H1 (cell line): Measurements from ENCODE around the gene BAZ2B. TPM values are rescaled to one million over a fixed set of nuclear protein-coding genes. Genes with fewer than 3 reads are reported as not detected.
A peak's percentile ranks its signal among the peaks of the same experiment; 100 is the strongest.

Source experiments
- CTCF ChIA-PET: fragments of 300-600 bp; sonication (Branson Sonifier 250); formaldehyde crosslinking; loops from one replicate; lab custom pipeline; 2021; ENCODE audit not compliant: partially characterized antibody; lab: Charles Lee
- POLR2A ChIA-PET: fragments of 300-600 bp; sonication (Branson Sonifier 250); formaldehyde crosslinking; loops from one replicate; lab custom pipeline; 2021; ENCODE audit warnings: inconsistent platforms; ENCODE audit not compliant: partially characterized antibody; lab: Charles Lee
- DNase-seq, 2 experiments: peaks; one replicate each; pipeline versions ENCODE4 v3.0.0 to v3.0.0-alpha.2; 2010 to 2022; ENCODE audit warnings: low spot score in 2 of 2, low read depth in 1 of 2, mixed read lengths in 1 of 2
- FAIRE-seq: peaks from 2 replicates; lab custom pipeline; 2011; peaks lifted over from hg19 to GRCh38; lab: Jason Lieb, UNC
- H2AFZ ChIP-seq: 2 replicates; pipeline ENCODE4 v1.8.1; 2012; ENCODE audit warnings: low read length, inconsistent platforms
- H2AK5ac ChIP-seq: 2 replicates; pipeline ENCODE4 v1.6.1; 2013; ENCODE audit warnings: low read depth, low read length
- H2BK120ac ChIP-seq: replicated peaks from 2 replicates; pipeline ENCODE3; 2013; ENCODE audit warnings: low read depth, low read length, inconsistent platforms
- H2BK12ac ChIP-seq: 2 replicates; pipeline ENCODE4 v1.6.1; 2013; ENCODE audit warnings: low read depth, low read length
- H2BK15ac ChIP-seq: 2 replicates; pipeline ENCODE4 v1.6.1; 2013; ENCODE audit warnings: low read length
- H2BK20ac ChIP-seq: 2 replicates; pipeline ENCODE4 v1.6.1; 2013; ENCODE audit warnings: low read length
- H2BK5ac ChIP-seq: 2 replicates; pipeline ENCODE4 v1.6.1; 2013; ENCODE audit warnings: low read depth, low read length
- H3K14ac ChIP-seq: 2 replicates; pipeline ENCODE4 v1.6.1; 2013; ENCODE audit warnings: inconsistent platforms; ENCODE audit not compliant: insufficient read length
- H3K18ac ChIP-seq: 2 replicates; pipeline ENCODE4 v1.6.1; 2013; ENCODE audit warnings: low read length; ENCODE audit errors: extremely low read depth
- H3K23ac ChIP-seq: 2 replicates; pipeline ENCODE4 v1.6.1; 2013; ENCODE audit warnings: inconsistent platforms; ENCODE audit not compliant: insufficient read length
- H3K23me2 ChIP-seq: 2 replicates; pipeline ENCODE4 v1.6.1; 2013; ENCODE audit warnings: low read depth, low read length
- H3K27ac ChIP-seq: 2 replicates; pipeline ENCODE4 v1.6.1; 2011; ENCODE audit warnings: low read depth, low read length, inconsistent platforms
- H3K27me3 ChIP-seq, 4 experiments: replicated peaks in 1 of 4; 1 replicate in 1 of 4; 2 replicates in 3 of 4; pipeline versions ENCODE4 v1.6.1 to v1.8.1; 2011 to 2013; ENCODE audit warnings: low read length in 3 of 4, mild to moderate bottlenecking in 3 of 4, inconsistent platforms in 2 of 4, mixed read lengths in 2 of 4, moderate library complexity in 1 of 4; ENCODE audit not compliant: control insufficient read depth in 3 of 4, insufficient read depth in 3 of 4; ENCODE audit errors: extremely low read depth in 1 of 4
- H3K36me3 ChIP-seq, 4 experiments: 2 replicates each; pipeline versions ENCODE4 v1.6.1 to v1.8.1; 2011 to 2013; ENCODE audit warnings: mild to moderate bottlenecking in 4 of 4, low read length in 3 of 4, moderate library complexity in 2 of 4, control low read depth in 1 of 4, inconsistent platforms in 1 of 4; ENCODE audit not compliant: insufficient read depth in 4 of 4, control insufficient read depth in 2 of 4
- H3K4ac ChIP-seq: replicated peaks from 2 replicates; pipeline ENCODE3; 2013; ENCODE audit warnings: low read length, low read depth, mixed read lengths, inconsistent platforms; ENCODE audit not compliant: insufficient read length
- H3K4me1 ChIP-seq, 4 experiments: replicated peaks in 1 of 4; 1 replicate in 1 of 4; 2 replicates in 3 of 4; pipeline versions ENCODE4 v1.6.1 to v1.8.1; 2011 to 2013; ENCODE audit warnings: low read length in 3 of 4, inconsistent platforms in 2 of 4, mixed read lengths in 1 of 4; ENCODE audit not compliant: insufficient read depth in 4 of 4, control insufficient read depth in 3 of 4
- H3K4me2 ChIP-seq, 2 experiments: 2 replicates each; pipeline versions ENCODE4 v1.6.1 to v1.8.1; 2011 to 2013; ENCODE audit warnings: low read depth in 2 of 2, low read length in 2 of 2, control low read depth in 1 of 2, inconsistent platforms in 1 of 2, mild to moderate bottlenecking in 1 of 2; ENCODE audit not compliant: insufficient read depth in 1 of 2
- H3K4me3 ChIP-seq, 4 experiments: fragments of 200-600, 300-600 bp in 1 of 4; sonication (generic), shearing (Covaris generic), sonication (Bioruptor Twin) in 1 of 4; 2 replicates each; pipeline versions ENCODE4 v1.5.1 to v1.8.1; 2011 to 2016; ENCODE audit warnings: low read length in 4 of 4, low read depth in 3 of 4, control low read depth in 2 of 4, inconsistent platforms in 2 of 4, mild to moderate bottlenecking in 2 of 4, mixed read lengths in 1 of 4, moderate library complexity in 1 of 4; ENCODE audit not compliant: insufficient read depth in 2 of 4; ENCODE audit errors: extremely low read depth in 1 of 4
- H3K56ac ChIP-seq: replicated peaks from 2 replicates; pipeline ENCODE3; 2013; ENCODE audit warnings: low read depth, mild to moderate bottlenecking, mixed read lengths, low read length, inconsistent platforms; ENCODE audit not compliant: insufficient read length
- H3K79me1 ChIP-seq: 2 replicates; pipeline ENCODE4 v1.6.1; 2013; ENCODE audit warnings: low read depth, low read length, control low read depth
- H3K79me2 ChIP-seq, 2 experiments: 2 replicates each; pipeline versions ENCODE4 v1.6.1 to v1.8.1; 2012 to 2013; ENCODE audit warnings: low read length in 2 of 2, mild to moderate bottlenecking in 2 of 2, inconsistent platforms in 1 of 2; ENCODE audit not compliant: insufficient read depth in 2 of 2, control insufficient read depth in 1 of 2
- H3K9ac ChIP-seq, 4 experiments: replicated peaks in 1 of 4; 1 replicate in 1 of 4; 2 replicates in 3 of 4; pipeline versions ENCODE4 v1.6.1 to v1.8.1; 2011 to 2013; ENCODE audit warnings: low read depth in 3 of 4, low read length in 3 of 4, control low read depth in 2 of 4, mild to moderate bottlenecking in 2 of 4, moderate library complexity in 2 of 4, inconsistent platforms in 1 of 4; ENCODE audit errors: extremely low read depth in 1 of 4
- H3K9me3 ChIP-seq, 2 experiments: 2 replicates each; pipeline versions ENCODE4 v1.6.1 to v1.8.1; 2012 to 2013; ENCODE audit warnings: mild to moderate bottlenecking in 2 of 2, moderate library complexity in 2 of 2, control low read depth in 1 of 2, inconsistent platforms in 1 of 2, low read depth in 1 of 2, low read length in 1 of 2, mixed read lengths in 1 of 2; ENCODE audit not compliant: insufficient read depth in 2 of 2
- H4K20me1 ChIP-seq, 2 experiments: replicated peaks in 1 of 2; 2 replicates each; pipeline versions ENCODE3 to v1.8.1; 2011 to 2013; ENCODE audit warnings: inconsistent platforms in 2 of 2, low read length in 2 of 2, mild to moderate bottlenecking in 1 of 2; ENCODE audit not compliant: insufficient read depth in 2 of 2, control insufficient read depth in 1 of 2
- H4K5ac ChIP-seq: 2 replicates; pipeline ENCODE4 v1.6.1; 2013; ENCODE audit warnings: low read length, low read depth, mixed read lengths, inconsistent platforms; ENCODE audit not compliant: insufficient read length
- H4K8ac ChIP-seq: 2 replicates; pipeline ENCODE4 v1.8.0; 2013; ENCODE audit warnings: mild to moderate bottlenecking, moderate library complexity, low read length, inconsistent platforms; ENCODE audit not compliant: insufficient read depth; ENCODE audit errors: extremely low read depth
- H4K91ac ChIP-seq: replicated peaks from 2 replicates; pipeline ENCODE3; 2013; ENCODE audit warnings: low read length, mixed read lengths, inconsistent platforms; ENCODE audit not compliant: insufficient read length
- KDM4A ChIP-seq: IDR thresholded peaks from one replicate; pipeline ENCODE4 v1.7.1; 2012; ENCODE audit warnings: low read depth, mild to moderate bottlenecking, moderate library complexity, low read length, inconsistent platforms; ENCODE audit not compliant: severe bottlenecking
- SP1 ChIP-seq: IDR thresholded peaks from 2 replicates; pipeline ENCODE4 v1.6.1; 2011; ENCODE audit warnings: low read depth, low read length
- YY1 ChIP-seq: IDR thresholded peaks from 2 replicates; pipeline ENCODE4 v1.6.1; 2011; ENCODE audit warnings: low read depth, mild to moderate bottlenecking, low read length
- WGBS, 2 experiments: shearing (Covaris generic) in 1 of 2; methylation state at CpG; one replicate each; pipeline versions ENCODE4 v1.1.6 to v1.1.7; 2013 to 2015; ENCODE audit warnings: low lambda C conversion rate in 2 of 2, mixed read lengths in 2 of 2, inconsistent platforms in 1 of 2, low coverage in 1 of 2, missing lambda C conversion rate in 1 of 2; ENCODE audit not compliant: insufficient replicate concordance in 2 of 2, insufficient coverage in 1 of 2, insufficient read length in 1 of 2; ENCODE audit errors: extremely low coverage in 1 of 2, missing lambda C conversion rate in 1 of 2; 5-methylcytosine and 5-hydroxymethylcytosine counted together
- polyA plus RNA-seq, 7 experiments: library from polyadenylated mRNA; depleted of rRNA in 3 of 7; stranded (reverse) in 5 of 7; unstranded in 2 of 7; fragments of >200 nt in 5 of 7; fragments of 200-250 nt in 2 of 7; gene quantifications; 1 replicate in 5 of 7; 2 replicates in 1 of 7; 4 replicates in 1 of 7; pipeline versions ENCODE4 v1.2.1 to v1.2.3, GENCODE V29; 2011 to 2013; ENCODE audit warnings: missing spikeins in 2 of 7, mixed read lengths in 2 of 7
- total RNA-seq: library from RNA; stranded (reverse); fragmentation: NEBNext Ultra II Directional; extraction: Animal tissue kit (Norgen Biotek cat#: 25700); gene quantifications from 2 replicates; pipeline ENCODE4 v1.2.1, GENCODE V29; 2021
- TF ChIP-seq, protein P1 (sequence below): IDR thresholded peaks from 2 replicates; pipeline ENCODE4 v1.6.1; 2012; ENCODE audit warnings: inconsistent platforms

The BAZ2B gene
- total and polyA plus RNA-seq, 2 of the 8 experiments (the other 6 are each of a cell fraction or from before 2014, with no cell fraction given), result 15.2 to 46.3 TPM

DNA sequence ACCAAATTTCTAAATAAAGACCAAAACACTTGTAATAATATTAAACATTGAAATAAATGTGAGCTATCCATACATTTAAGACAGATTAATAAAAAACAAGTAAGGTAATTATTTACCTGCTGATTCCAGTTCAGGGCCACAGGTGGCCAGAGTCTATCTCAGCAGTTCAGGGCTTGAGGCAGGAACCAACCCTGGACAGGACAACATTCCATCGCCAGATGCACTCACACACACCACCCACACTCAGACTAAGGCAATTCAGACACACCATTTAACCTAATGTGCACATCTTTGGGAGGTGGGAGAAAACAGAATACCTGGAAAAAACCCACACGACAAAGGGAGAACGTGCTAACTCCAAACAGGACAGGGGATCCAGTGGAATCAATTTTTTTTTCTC is 315.8 kb downstream of the BAZ2B start:
- Histone ChIP-seq H4K8ac (no peak overlapping the region), H4K5ac (no peak overlapping the region), H3K9ac (no peak overlapping the region), H3K79me2 (no peaks in the 10 kb centered on the region), H3K23me2 (no peaks in the 10 kb centered on the region), H3K56ac (no peak overlapping the region), H3K36me3 (no peaks in the 10 kb centered on the region), H3K4me1 (no peaks in the 10 kb centered on the region), H4K91ac (no peak overlapping the region), H3K27ac (no peak overlapping the region), H2BK20ac (no peak overlapping the region), H2BK12ac (no peak overlapping the region), H4K20me1 (no peaks in the 10 kb centered on the region), H3K4me2 (no peak overlapping the region), H2BK15ac (no peak overlapping the region), H2AK5ac (no peak overlapping the region), H3K27me3 (no peaks in the 10 kb centered on the region), H3K23ac (no peak overlapping the region), H2BK5ac (no peak overlapping the region), H3K79me1 (no peaks in the 10 kb centered on the region), H2BK120ac (no peak overlapping the region), H3K18ac (no peak overlapping the region), H3K4me3 (no peak overlapping the region), H3K4ac (no peak overlapping the region), H3K9me3 (no peaks in the 10 kb centered on the region), H2AFZ (0 out of 2 replicates have a peak overlapping the region, but pooled peaks have one; percentile 29), H3K14ac (no peak overlapping the region)
- POLR2A ChIA-PET, result no interaction called here
- WGBS, 2 experiments, result 85% methylated on average over 3 of the region's 3 CpGs; no CpG with 5 or more reads in 1 of the 2 experiments
- CTCF ChIA-PET, result interaction anchor here (0.6 kb wide), 1 partner anchor 188 kb away, joined by 4 read pairs; no protein-coding TSS in a partner anchor
- FAIRE-seq (peak; percentile 19), DNase-seq (no peak)
- TF ChIP-seq YY1 (no peak), SP1 (no peak), KDM4A (no peak)
- TF ChIP-seq, protein P1, sequence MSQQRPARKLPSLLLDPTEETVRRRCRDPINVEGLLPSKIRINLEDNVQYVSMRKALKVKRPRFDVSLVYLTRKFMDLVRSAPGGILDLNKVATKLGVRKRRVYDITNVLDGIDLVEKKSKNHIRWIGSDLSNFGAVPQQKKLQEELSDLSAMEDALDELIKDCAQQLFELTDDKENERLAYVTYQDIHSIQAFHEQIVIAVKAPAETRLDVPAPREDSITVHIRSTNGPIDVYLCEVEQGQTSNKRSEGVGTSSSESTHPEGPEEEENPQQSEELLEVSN, result no peak
